Suprapubic skin (tissue), 4 donors: Measurements from ENCODE around the gene GPX3. TPM values are rescaled to one million over a fixed set of nuclear protein-coding genes. Genes with fewer than 3 reads are reported as not detected.
A peak's percentile ranks its signal among the peaks of the same experiment; 100 is the strongest.

Source experiments
- DNase-seq, 2 donors: peaks; one replicate each; pipeline ENCODE4 v3.0.0-alpha.2; 2019; ENCODE audit warnings: low spot score in 2 of 2
- H3K27ac ChIP-seq: fragments of 200-600 bp; sonication (generic); one replicate; pipeline ENCODE4 v1.5.1; 2019
- H3K27me3 ChIP-seq: fragments of 200-600 bp; sonication (generic); one replicate; pipeline ENCODE4 v1.5.1; 2019
- H3K36me3 ChIP-seq: fragments of 200-600 bp; sonication (generic); one replicate; pipeline ENCODE4 v1.5.1; 2019
- H3K4me1 ChIP-seq: fragments of 200-600 bp; sonication (generic); one replicate; pipeline ENCODE4 v1.5.1; 2019
- H3K4me3 ChIP-seq: fragments of 200-600 bp; sonication (generic); one replicate; pipeline ENCODE4 v1.5.1; 2019; ENCODE audit warnings: mild to moderate bottlenecking
- H3K9me3 ChIP-seq: fragments of 200-600 bp; sonication (generic); one replicate; pipeline ENCODE4 v1.5.1; 2019
- CTCF ChIP-seq, 2 donors: fragments of 200-600 bp in 1 of 2; fragments of 450-650 bp in 1 of 2; sonication (generic) in 1 of 2; IDR thresholded peaks; one replicate each; pipeline ENCODE4 v1.5.1; 2016 to 2019; ENCODE audit warnings: antibody characterized with exemption in 2 of 2, mild to moderate bottlenecking in 1 of 2, moderate library complexity in 1 of 2
- EP300 ChIP-seq: sonication (generic); formaldehyde crosslinking; IDR thresholded peaks from one replicate; pipeline ENCODE4 v1.6.1; 2017; ENCODE audit warnings: antibody characterized with exemption
- POLR2A ChIP-seq, 2 donors: fragments of 450-650 bp; IDR thresholded peaks; one replicate each; pipeline ENCODE4 v1.6.1; 2017; ENCODE audit warnings: antibody characterized with exemption in 2 of 2, mild to moderate bottlenecking in 2 of 2, moderate library complexity in 2 of 2
- POLR2AphosphoS5 ChIP-seq, 3 donors: sonication (generic); formaldehyde crosslinking; IDR thresholded peaks; one replicate each; pipeline ENCODE4 v1.6.1; 2017; ENCODE audit warnings: antibody characterized with exemption in 3 of 3
- WGBS: methylation state at CpG from one replicate; pipeline ENCODE4 v1.1.5; 2018; 5-methylcytosine and 5-hydroxymethylcytosine counted together
- total RNA-seq, 4 donors: library from RNA; depleted of rRNA; stranded (reverse); fragments of >200 nt; gene quantifications; one replicate each; pipeline ENCODE4 v1.1.0, GENCODE V29; 2016

GPX3 gene
- total RNA-seq, 4 donors from 2014 or later: 242 to 601 (median 378) TPM

GRCh38 chr5:151026088-151026487 lies 5.7 kb downstream of the GPX3 start:
- Histone ChIP-seq H3K27me3 (no peaks in the 10 kb centered on the region), H3K4me1 (peaks cover 66% of the 10 kb centered on the region), H3K36me3 (peaks cover 51% of the 10 kb centered on the region), H3K9me3 (no peaks in the 10 kb centered on the region), H3K27ac (no peak overlapping the region), H3K4me3 (no peak overlapping the region)
- TF ChIP-seq CTCF (IDR thresholded peaks at IDR 0.05): no peak
- no peak for TF ChIP-seq POLR2AphosphoS5 (IDR thresholded peaks at IDR 0.05)
- TF ChIP-seq POLR2A (IDR thresholded peaks at IDR 0.05): no peak
- WGBS: 95% methylated on average over 5 of the region's 9 CpGs
- DNase-seq: no peak

GRCh38 chr5:151026679-151027078 lies 6.3 kb downstream of the GPX3 start:
- Histone ChIP-seq H3K4me1 (peaks cover 60% of the 10 kb centered on the region), H3K9me3 (no peaks in the 10 kb centered on the region), H3K4me3 (no peak overlapping the region), H3K27ac (no peak overlapping the region), H3K36me3 (peaks cover 57% of the 10 kb centered on the region), H3K27me3 (no peaks in the 10 kb centered on the region)
- WGBS: 46% methylated on average over 7 of the region's 7 CpGs
- no peak for TF ChIP-seq CTCF (IDR thresholded peaks at IDR 0.05)
- TF ChIP-seq POLR2AphosphoS5 (IDR thresholded peaks at IDR 0.05): no peak
- no peak for TF ChIP-seq POLR2A (IDR thresholded peaks at IDR 0.05)
- TF ChIP-seq EP300: no peak
- no peak for DNase-seq

GRCh38 chr5:151027961-151028479 lies 7.6 kb downstream of the GPX3 start:
- peaks cover 46% of the 10 kb centered on the region for H3K4me1 ChIP-seq
- no peak for DNase-seq
- WGBS: 75% methylated on average over 4 of the region's 11 CpGs
- H3K27me3 ChIP-seq: no peaks in the 10 kb centered on the region
- H3K9me3 ChIP-seq: no peaks in the 10 kb centered on the region
- H3K4me3 ChIP-seq: no peak overlapping the region
- H3K27ac ChIP-seq: no peak overlapping the region
- TF ChIP-seq POLR2AphosphoS5 (IDR thresholded peaks at IDR 0.05): no peak
- TF ChIP-seq EP300: no peak
- TF ChIP-seq POLR2A (IDR thresholded peaks at IDR 0.05): no peak
- TF ChIP-seq CTCF (IDR thresholded peaks at IDR 0.05): no peak
- peaks cover 69% of the 10 kb centered on the region for H3K36me3 ChIP-seq

- DNase-seq: no peak
- 97% methylated on average over 8 of the region's 8 CpGs for WGBS
- no peak overlapping the region for H3K27ac ChIP-seq
- no peak for TF ChIP-seq POLR2AphosphoS5 (IDR thresholded peaks at IDR 0.05)
- TF ChIP-seq POLR2A (IDR thresholded peaks at IDR 0.05): no peak
- TF ChIP-seq CTCF (IDR thresholded peaks at IDR 0.05): no peak
- no peak for TF ChIP-seq EP300
- no peaks in the 10 kb centered on the region for H3K9me3 ChIP-seq
- no peaks in the 10 kb centered on the region for H3K27me3 ChIP-seq
- H3K4me3 ChIP-seq: no peak overlapping the region
- peaks cover 39% of the 10 kb centered on the region for H3K4me1 ChIP-seq
- peaks cover 75% of the 10 kb centered on the region for H3K36me3 ChIP-seq
These were observed 8.3 kb downstream of the GPX3 start for GRCh38 chr5:151028717-151029116.

GRCh38 chr5:151029179-151030055 lies 9.0 kb downstream of the GPX3 start:
- Histone ChIP-seq H3K36me3 (peaks cover 82% of the 10 kb centered on the region), H3K27me3 (no peaks in the 10 kb centered on the region), H3K4me3 (no peak overlapping the region), H3K4me1 (peaks cover 32% of the 10 kb centered on the region), H3K9me3 (no peaks in the 10 kb centered on the region), H3K27ac (peak overlapping the region; percentile 49)
- no peak for DNase-seq
- WGBS: 90% methylated on average over 9 of the region's 9 CpGs
- TF ChIP-seq CTCF (IDR thresholded peaks at IDR 0.05) (no peak), POLR2A (IDR thresholded peaks at IDR 0.05) (no peak), POLR2AphosphoS5 (IDR thresholded peaks at IDR 0.05) (no peak), EP300 (no peak)
